HepG2 (cell line): ENCODE results near the gene ANKRD61. TPM values are rescaled to one million over a fixed set of nuclear protein-coding genes. Genes with fewer than 3 reads are reported as not detected.
A peak's percentile ranks its signal among the peaks of the same experiment; 100 is the strongest.

Experiments
- AGO1 ChIP-seq: fragments of 200-400 bp; formaldehyde crosslinking; IDR thresholded peaks from 2 replicates; pipeline ENCODE4 v1.6.1; 2017; ENCODE audit warnings: mild to moderate bottlenecking, low read depth, low read length, moderate library complexity; ENCODE audit not compliant: poor library complexity, severe bottlenecking
- BCL6 ChIP-seq: IDR thresholded peaks from 2 replicates; pipeline ENCODE4 v1.6.1; 2016; ENCODE audit warnings: missing genetic modification reagents, missing compliant biosample characterization
- DMTF1 ChIP-seq: sonication (generic); formaldehyde crosslinking; IDR thresholded peaks from 2 replicates; pipeline ENCODE4 v1.4.0; 2020; ENCODE audit warnings: mild to moderate bottlenecking, missing genetic modification reagents
- MTA1 ChIP-seq: sonication (generic); formaldehyde crosslinking; IDR thresholded peaks from 2 replicates; pipeline ENCODE4 v1.4.0; 2020; ENCODE audit warnings: missing genetic modification reagents, mild to moderate bottlenecking, borderline replicate concordance
- MTERF4 ChIP-seq: sonication (generic); formaldehyde crosslinking; IDR thresholded peaks from 2 replicates; pipeline ENCODE4 v1.8.0; 2023; ENCODE audit warnings: mild to moderate bottlenecking, missing genetic modification reagents
- NFKBIZ ChIP-seq: IDR thresholded peaks from 2 replicates; pipeline ENCODE4 v1.6.1; 2018; ENCODE audit warnings: missing genetic modification reagents, missing compliant biosample characterization
- NFYB ChIP-seq: sonication (generic); formaldehyde crosslinking; IDR thresholded peaks from 2 replicates; pipeline ENCODE4 v1.4.0; 2020; ENCODE audit warnings: missing genetic modification reagents
- NR2F1 ChIP-seq, 2 experiments: fragments of 450-650 bp in 1 of 2; formaldehyde crosslinking in 1 of 2; IDR thresholded peaks; 2 replicates each; pipeline versions ENCODE4 v1.5.0 to v1.6.1; 2016 to 2020; ENCODE audit warnings: mild to moderate bottlenecking in 1 of 2, missing compliant biosample characterization in 1 of 2, missing genetic modification reagents in 1 of 2, moderate library complexity in 1 of 2
- RFXANK ChIP-seq: IDR thresholded peaks from 2 replicates; pipeline ENCODE4 v1.6.1; 2016
- ZBTB4 ChIP-seq: sonication (generic); formaldehyde crosslinking; IDR thresholded peaks from 2 replicates; pipeline ENCODE4 v1.4.0; 2020; ENCODE audit warnings: missing genetic modification reagents, mild to moderate bottlenecking, borderline replicate concordance
- ZNF12 ChIP-seq: sonication (generic); formaldehyde crosslinking; IDR thresholded peaks from 2 replicates; pipeline ENCODE4 v1.5.0; 2020; ENCODE audit warnings: missing genetic modification reagents
- ZNF350 ChIP-seq: sonication (generic); formaldehyde crosslinking; IDR thresholded peaks from 2 replicates; pipeline ENCODE4 v1.4.0; 2020; ENCODE audit warnings: mild to moderate bottlenecking, low read depth, missing genetic modification reagents, borderline replicate concordance
- ZNF646 ChIP-seq: sonication (generic); formaldehyde crosslinking; IDR thresholded peaks from 2 replicates; pipeline ENCODE4 v1.9.0; 2021; ENCODE audit warnings: mild to moderate bottlenecking, missing genetic modification reagents
- polyA plus RNA-seq, 8 experiments: library from polyadenylated mRNA; depleted of rRNA in 3 of 8; stranded (reverse) in 7 of 8; unstranded in 1 of 8; fragments of >200 nt; fragmentation: Illumina TruSeq in 4 of 8; extraction: Trizol in 4 of 8; gene quantifications; 2 replicates each; pipeline versions ENCODE4 v1.2.1 to v1.2.3, GENCODE V29; 2011 to 2016; ENCODE audit warnings: low read depth in 4 of 8, missing spikeins in 1 of 8, mixed read lengths in 1 of 8; ENCODE audit not compliant: insufficient read depth in 1 of 8
- total RNA-seq, 5 experiments: library from RNA; depleted of rRNA; stranded (reverse); fragments of >200 nt; fragmentation: Illumina TruSeq; extraction: Trizol; gene quantifications; 2 replicates each; pipeline ENCODE4 v1.2.3, GENCODE V29; 2016; ENCODE audit warnings: low read depth in 1 of 5

Gene ANKRD61
- total and polyA plus RNA-seq, 2 of the 13 experiments (the other 11 are each of a cell fraction or from before 2014, with no cell fraction given) = 0.13 TPM; not detected in 1

- TF ChIP-seq ZNF646 (CRISPR knock-in tag) (no peak), ZBTB4 (no peak), NR2F1 (CRISPR knock-in tag; IDR thresholded peaks at IDR 0.05) (peak in 1 of 2 experiments; percentile 51; a peak in 2 of 4 replicates), ZNF350 (CRISPR knock-in tag) (no peak), DMTF1 (CRISPR knock-in tag) (no peak), MTA1 (CRISPR knock-in tag) (no peak), NFKBIZ (CRISPR knock-in tag) (no peak), AGO1 (no peak), ZNF12 (CRISPR knock-in tag) (no peak), NFYB (CRISPR knock-in tag) (no peak), RFXANK (no peak), MTERF4 (no peak), BCL6 (no peak)
Measured at GRCh38 chr7:6057316-6058129, 26.3 kb downstream of the ANKRD61 start (continued).
